ENCODE results near the gene ZSCAN5B. TPM values are rescaled to one million over a fixed set of nuclear protein-coding genes. Genes with fewer than 3 reads are reported as not detected.

The ZSCAN5B gene
- total RNA-seq, 2 experiments from 2014 or later, result not detected

Other genes starting within 250 kb of the ZSCAN5B start
- not detected for gene NLRP8, start 250.0 kb downstream of the ZSCAN5B start, total RNA-seq
- gene NLRP5, start 211.0 kb downstream of the ZSCAN5B start, total RNA-seq, result not detected
- 10 to 100 TPM; 30.0 to 31.1 TPM for gene ZNF787, start 76.5 kb downstream of the ZSCAN5B start, total RNA-seq
- 10 to 100 TPM; 25.7 to 26.3 TPM for gene ZNF444, start 56.5 kb downstream of the ZSCAN5B start, total RNA-seq
- gene GALP, start 21.8 kb downstream of the ZSCAN5B start, total RNA-seq, result not detected
- gene ZSCAN5C, start 4.5 kb upstream of the ZSCAN5B start, total RNA-seq, result not detected
- 1 to 10 TPM; 1.4 to 2.9 TPM for gene EDDM13, start 75.0 kb upstream of the ZSCAN5B start, total RNA-seq
- gene ZSCAN5A, start 117.1 kb upstream of the ZSCAN5B start, total RNA-seq, result 1 to 10 TPM; 6.2 to 6.7 TPM
- 1 to 10 TPM in 1 of 2 experiments, under 1 TPM in 1; 0.93 to 1.5 TPM for gene ZNF582, start 195.8 kb upstream of the ZSCAN5B start, total RNA-seq
- 1 to 10 TPM; 3.9 to 4.1 TPM for gene ZNF583, start 206.5 kb upstream of the ZSCAN5B start, total RNA-seq

All from activated CD4-positive, alpha-beta memory T cell treated with anti-CD3 and anti-CD28 coated beads, Interleukin-2, amount 10 ng/mL, durations not matched to agents 7 days and 5 days (primary cell).